ENCODE results near the gene IL1RAPL2.

IL1RAPL2 gene

DNA sequence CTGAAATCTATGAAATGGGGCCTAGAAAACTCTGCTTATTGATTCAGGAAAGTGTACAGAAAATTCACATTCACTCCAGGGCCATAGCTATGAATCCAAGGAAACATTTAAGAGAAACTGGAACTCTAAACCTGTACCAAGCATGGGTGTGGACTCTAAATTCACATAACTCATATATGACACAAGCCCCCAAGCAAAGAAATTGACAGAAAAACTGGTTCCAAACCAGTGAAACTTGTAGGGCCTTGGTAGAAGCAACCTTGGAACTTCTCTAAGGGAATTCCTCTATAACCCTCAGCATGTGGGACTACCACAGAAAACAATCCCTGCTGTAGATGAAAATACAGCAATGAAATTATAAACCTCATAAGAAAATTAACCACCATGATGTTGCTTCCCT, 1149.7 kb downstream of the IL1RAPL2 start:
- no peak for TF ChIP-seq CTCF (IDR thresholded peaks at IDR 0.05; ENCODE audit: extremely low read depth, missing control alignments)
- no peak for DNase-seq (ENCODE audit: low spot score)

- no peak for TF ChIP-seq CTCF (IDR thresholded peaks at IDR 0.05; ENCODE audit: extremely low read depth, missing control alignments)
- no peak for DNase-seq (ENCODE audit: low spot score)
Observed at GRCh38 chrX:105723966-105724735, 1158.2 kb downstream of the IL1RAPL2 start.

GRCh38 chrX:105725228-105725627, 1159.2 kb downstream of the IL1RAPL2 start:
- TF ChIP-seq CTCF (IDR thresholded peaks at IDR 0.05; ENCODE audit: extremely low read depth, missing control alignments) = no peak
- DNase-seq (ENCODE audit: low spot score) = no peak

GRCh38 chrX:105738162-105738561, 1172.2 kb downstream of the IL1RAPL2 start:
- no peak for DNase-seq (ENCODE audit: low spot score)
- TF ChIP-seq CTCF (IDR thresholded peaks at IDR 0.05; ENCODE audit: extremely low read depth, missing control alignments) = no peak

DNA sequence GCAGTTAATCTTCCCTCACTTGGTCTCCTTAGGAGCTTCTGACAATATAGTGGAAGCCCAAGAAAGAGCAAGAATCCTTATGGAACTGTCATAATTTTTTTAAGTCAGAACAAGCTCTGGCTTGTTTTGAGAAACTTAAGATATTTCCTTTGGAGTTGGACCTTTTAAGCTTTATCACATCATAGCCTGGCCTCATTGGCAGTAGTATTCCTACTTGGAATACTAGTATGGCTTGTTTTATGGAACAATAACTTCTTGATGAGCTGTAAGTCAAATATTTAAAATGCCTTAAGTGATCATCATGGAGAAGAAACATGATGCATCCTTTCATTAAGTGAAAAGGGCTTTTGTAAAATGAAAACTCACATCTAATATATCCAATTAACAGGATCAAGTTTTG, 1178.3 kb downstream of the IL1RAPL2 start:
- no peak for TF ChIP-seq CTCF (IDR thresholded peaks at IDR 0.05; ENCODE audit: extremely low read depth, missing control alignments)
- no peak for DNase-seq (ENCODE audit: low spot score)

- TF ChIP-seq CTCF (IDR thresholded peaks at IDR 0.05; ENCODE audit: extremely low read depth, missing control alignments) = no peak
- no peak for DNase-seq (ENCODE audit: low spot score)
Observed at GRCh38 chrX:105744946-105745345, 1178.9 kb downstream of the IL1RAPL2 start.

GRCh38 chrX:105745863-105746262, 1179.9 kb downstream of the IL1RAPL2 start:
- DNase-seq (ENCODE audit: low spot score) = no peak
- TF ChIP-seq CTCF (IDR thresholded peaks at IDR 0.05; ENCODE audit: extremely low read depth, missing control alignments) = no peak
